ENCODE measurements around the gene BHLHE40. TPM values are rescaled to one million over a fixed set of nuclear protein-coding genes. Genes with fewer than 3 reads are reported as not detected.

BHLHE40 gene
- total RNA-seq, 1 donor from 2014 or later: 15.2 TPM

- no peak overlapping the region for H3K4me3 Mint-ChIP-seq (ENCODE audit: unreplicated experiment)
- no peak for TF ChIP-seq CTCF (IDR thresholded peaks at IDR 0.05; ENCODE audit: unreplicated experiment)
- no peak for DNase-seq (ENCODE audit: low spot score)
- H3K27ac Mint-ChIP-seq (ENCODE audit: unreplicated experiment): no peak overlapping the region
- H3K27me3 Mint-ChIP-seq (ENCODE audit: unreplicated experiment): peaks cover 1% of the 10 kb centered on the region
- H3K4me1 Mint-ChIP-seq (ENCODE audit: unreplicated experiment): peaks cover 9% of the 10 kb centered on the region
- no peaks in the 10 kb centered on the region for H3K36me3 Mint-ChIP-seq (ENCODE audit: low read depth, unreplicated experiment)
- no peaks in the 10 kb centered on the region for H3K9me3 Mint-ChIP-seq (ENCODE audit: unreplicated experiment)
Observed at GRCh38 chr3:5005367-5005766, 26.1 kb downstream of the BHLHE40 start.

- H3K4me1 Mint-ChIP-seq (ENCODE audit: unreplicated experiment): peaks cover 20% of the 10 kb centered on the region
- no peaks in the 10 kb centered on the region for H3K9me3 Mint-ChIP-seq (ENCODE audit: unreplicated experiment)
- DNase-seq (ENCODE audit: low spot score): no peak
- H3K27me3 Mint-ChIP-seq (ENCODE audit: unreplicated experiment): peaks cover 1% of the 10 kb centered on the region
- no peak for TF ChIP-seq CTCF (IDR thresholded peaks at IDR 0.05; ENCODE audit: unreplicated experiment)
- H3K27ac Mint-ChIP-seq (ENCODE audit: unreplicated experiment): no peak overlapping the region
- no peak overlapping the region for H3K4me3 Mint-ChIP-seq (ENCODE audit: unreplicated experiment)
- H3K36me3 Mint-ChIP-seq (ENCODE audit: low read depth, unreplicated experiment): no peaks in the 10 kb centered on the region
Observed at GRCh38 chr3:5006755-5007202, 27.5 kb downstream of the BHLHE40 start.

GRCh38 chr3:5007873-5008272, 28.6 kb downstream of the BHLHE40 start:
- no peak for TF ChIP-seq CTCF (IDR thresholded peaks at IDR 0.05; ENCODE audit: unreplicated experiment)
- Mint-ChIP-seq H3K4me1 (ENCODE audit: unreplicated experiment) (peaks cover 20% of the 10 kb centered on the region), H3K4me3 (ENCODE audit: unreplicated experiment) (no peak overlapping the region), H3K27ac (ENCODE audit: unreplicated experiment) (no peak overlapping the region), H3K36me3 (ENCODE audit: low read depth, unreplicated experiment) (no peaks in the 10 kb centered on the region), H3K9me3 (ENCODE audit: unreplicated experiment) (no peaks in the 10 kb centered on the region), H3K27me3 (ENCODE audit: unreplicated experiment) (peaks cover 5% of the 10 kb centered on the region)
- no peak for DNase-seq (ENCODE audit: low spot score)

GRCh38 chr3:5009506-5010109, 30.4 kb downstream of the BHLHE40 start:
- Mint-ChIP-seq H3K4me1 (ENCODE audit: unreplicated experiment) (peaks cover 29% of the 10 kb centered on the region), H3K27ac (ENCODE audit: unreplicated experiment) (no peak overlapping the region), H3K36me3 (ENCODE audit: low read depth, unreplicated experiment) (no peaks in the 10 kb centered on the region), H3K4me3 (ENCODE audit: unreplicated experiment) (no peak overlapping the region), H3K9me3 (ENCODE audit: unreplicated experiment) (no peaks in the 10 kb centered on the region), H3K27me3 (ENCODE audit: unreplicated experiment) (peaks cover 6% of the 10 kb centered on the region)
- no peak for TF ChIP-seq CTCF (IDR thresholded peaks at IDR 0.05; ENCODE audit: unreplicated experiment)
- no peak for DNase-seq (ENCODE audit: low spot score)

- Mint-ChIP-seq H3K4me3 (ENCODE audit: unreplicated experiment) (no peak overlapping the region), H3K4me1 (ENCODE audit: unreplicated experiment) (peaks cover 31% of the 10 kb centered on the region), H3K9me3 (ENCODE audit: unreplicated experiment) (no peaks in the 10 kb centered on the region), H3K36me3 (ENCODE audit: low read depth, unreplicated experiment) (no peaks in the 10 kb centered on the region), H3K27ac (ENCODE audit: unreplicated experiment) (no peak overlapping the region), H3K27me3 (ENCODE audit: unreplicated experiment) (peaks cover 6% of the 10 kb centered on the region)
- no peak for TF ChIP-seq CTCF (IDR thresholded peaks at IDR 0.05; ENCODE audit: unreplicated experiment)
- no peak for DNase-seq (ENCODE audit: low spot score)
Observed at GRCh38 chr3:5010140-5010539, 30.9 kb downstream of the BHLHE40 start.
